H4 (cell line): ENCODE results near the gene TMOD1. TPM values are rescaled to one million over a fixed set of nuclear protein-coding genes. Genes with fewer than 3 reads are reported as not detected.
A peak's percentile ranks its signal among the peaks of the same experiment; 100 is the strongest.
"Not testable (repeated sequence)": the region's sequence is repeated elsewhere in the genome, so short reads cannot be mapped to it uniquely, and the experiment has no call there.

ENCODE experiments used
- DNase-seq: peaks from one replicate; pipeline ENCODE4 v3.0.0-alpha.2; 2015; ENCODE audit warnings: low spot score
- total RNA-seq: library from RNA; depleted of rRNA; stranded (reverse); fragments of >200 nt; shearing (Covaris generic); gene quantifications from 2 replicates; pipeline ENCODE4 v1.2.3, GENCODE V29; 2014; rRNA removed

Gene TMOD1
- 1.3 and 1.8 TPM in 2 replicates for total RNA-seq

DNA sequence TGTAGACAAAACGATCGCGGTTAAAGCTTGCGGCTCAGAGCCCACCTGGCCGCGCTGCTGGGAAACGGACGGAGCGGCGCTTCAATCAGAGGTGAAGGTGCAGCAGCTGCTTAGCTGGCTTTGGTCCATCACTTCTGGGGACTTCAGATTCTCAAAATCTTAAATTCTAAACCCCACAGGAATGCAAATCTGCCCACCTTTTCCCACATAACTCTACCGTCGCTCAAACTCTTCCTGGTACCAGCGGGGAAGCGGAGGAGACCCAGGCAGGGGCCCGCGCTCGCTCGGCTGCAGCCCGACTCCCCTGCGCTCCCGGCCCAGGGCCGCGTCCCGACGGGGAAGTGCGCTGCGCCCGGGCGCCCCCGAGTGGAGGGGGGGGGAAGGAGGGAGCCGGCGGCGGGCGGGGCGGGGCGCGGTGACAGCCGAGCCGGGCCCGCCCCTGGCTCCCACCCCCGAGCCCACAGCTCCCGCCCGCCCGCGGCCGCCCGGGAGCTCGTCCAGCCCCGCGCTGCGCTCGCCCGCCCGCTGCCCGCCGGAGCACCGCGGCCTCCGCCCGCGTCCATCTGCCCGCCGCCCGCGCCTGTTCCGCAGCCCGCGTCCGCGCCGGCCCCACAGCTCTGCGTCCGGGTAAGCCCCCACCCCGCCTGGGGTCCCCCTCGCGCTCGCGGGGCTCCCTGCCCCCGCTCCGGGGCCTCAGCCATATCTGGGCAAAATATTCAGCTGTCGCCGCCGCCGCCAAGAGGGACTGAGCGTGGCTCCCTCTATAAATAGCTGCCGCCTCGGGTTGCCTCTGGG lies at the start of gene TMOD1:
Gene TMOD1 (plus strand): TSS at position 490 of the 795 bp plus-strand sequence. CDS start 22,523 bp downstream, outside the sequence.
- DNase-seq, result peak; percentile 34

DNA sequence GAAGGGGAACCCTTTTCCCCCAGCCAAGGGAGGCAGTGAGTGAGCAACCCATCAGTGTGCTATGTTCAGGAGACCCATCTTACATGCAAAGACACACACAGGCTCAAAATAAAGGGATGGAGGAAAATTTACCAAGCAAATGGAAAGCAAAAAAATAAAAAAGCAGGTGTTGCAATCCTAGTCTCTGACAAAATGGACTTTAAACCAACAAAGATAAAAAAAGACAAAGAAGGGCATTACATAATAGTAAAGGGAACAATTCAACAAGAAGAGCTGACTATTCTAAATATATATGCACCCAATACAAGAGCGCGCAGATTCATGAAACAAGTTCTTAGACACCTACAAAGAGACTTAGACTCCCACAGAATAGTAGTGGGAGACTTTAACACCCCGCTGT lies 47.9 kb upstream of the TMOD1 start:
- DNase-seq, result not testable (repeated sequence)

DNA sequence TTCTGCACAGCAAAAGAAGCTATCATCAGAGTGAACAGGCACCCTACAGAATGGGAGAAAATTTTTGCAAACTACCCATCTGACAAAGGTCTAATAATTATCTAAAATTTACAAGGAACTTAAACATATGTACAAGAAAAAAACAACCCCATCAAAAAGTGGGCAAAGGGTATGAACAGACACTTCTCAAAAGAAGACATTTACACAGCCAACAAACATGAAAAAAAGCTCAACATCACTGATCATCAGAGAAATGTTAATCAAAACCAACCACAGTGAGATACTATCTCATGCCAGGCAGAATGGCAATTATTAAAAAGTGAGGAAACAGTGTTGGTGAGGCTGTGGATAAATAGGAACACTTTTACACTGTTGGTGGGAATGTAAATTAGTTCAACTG lies 44.6 kb upstream of the TMOD1 start:
- not testable (repeated sequence) for DNase-seq

DNA sequence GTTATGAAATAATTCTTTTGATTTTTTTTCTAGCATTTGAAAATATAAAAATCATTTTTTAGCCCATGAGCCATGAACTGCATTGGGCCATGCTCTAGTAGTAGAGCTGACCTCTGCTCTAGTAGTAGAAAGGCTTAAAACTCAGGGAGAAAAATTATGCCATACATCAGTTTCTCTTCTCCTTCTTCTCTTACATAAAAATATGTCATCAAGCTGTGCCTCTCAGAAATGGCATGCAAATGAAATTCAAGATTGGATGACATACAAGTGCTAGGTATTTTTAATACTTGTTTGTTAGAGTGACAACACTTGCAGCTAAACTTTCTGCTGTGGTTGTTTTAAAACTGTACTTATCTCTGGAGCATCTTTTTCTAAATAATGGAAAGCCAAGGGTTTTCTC lies 42.1 kb upstream of the TMOD1 start:
- no peak for DNase-seq

DNA sequence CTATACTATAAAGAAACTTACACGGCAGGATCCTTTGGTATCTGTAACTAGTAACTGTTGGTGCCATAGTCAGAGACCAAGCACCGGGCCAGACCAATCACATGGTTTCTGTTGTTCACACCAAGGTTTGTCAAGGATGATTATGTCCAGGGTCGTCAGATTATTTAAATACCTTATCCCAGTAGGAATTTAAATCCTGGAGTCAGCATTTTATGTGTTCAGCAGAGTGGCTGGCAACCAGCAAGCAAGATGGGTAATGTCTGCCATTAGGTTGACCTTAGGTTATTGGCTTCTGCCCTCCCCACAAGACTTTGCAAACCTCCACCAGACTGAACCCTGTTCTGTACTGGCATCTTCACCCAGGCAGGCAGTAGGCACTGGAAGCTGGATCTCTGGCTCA lies 39.3 kb upstream of the TMOD1 start:
- DNase-seq, result no peak

DNA sequence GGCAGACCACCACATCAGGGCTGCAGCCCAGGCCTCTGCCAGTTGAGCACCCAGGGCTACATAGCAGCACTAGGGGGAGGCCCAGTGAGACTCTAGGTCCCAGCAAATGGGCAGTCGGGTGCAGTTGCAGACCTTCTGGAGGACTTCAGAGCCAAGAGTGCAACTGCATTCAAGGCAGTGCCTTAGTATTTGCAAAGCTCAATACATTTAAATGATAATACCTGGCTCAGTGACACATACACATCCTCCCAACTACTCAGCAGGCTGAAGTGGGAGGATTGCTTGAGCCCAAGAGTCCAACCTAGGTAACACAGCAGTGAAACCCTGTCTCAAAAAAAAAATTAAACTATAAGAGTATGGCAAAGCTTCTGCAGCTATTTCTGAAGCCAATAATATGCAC lies 38.6 kb upstream of the TMOD1 start:
- DNase-seq, result no peak

DNA sequence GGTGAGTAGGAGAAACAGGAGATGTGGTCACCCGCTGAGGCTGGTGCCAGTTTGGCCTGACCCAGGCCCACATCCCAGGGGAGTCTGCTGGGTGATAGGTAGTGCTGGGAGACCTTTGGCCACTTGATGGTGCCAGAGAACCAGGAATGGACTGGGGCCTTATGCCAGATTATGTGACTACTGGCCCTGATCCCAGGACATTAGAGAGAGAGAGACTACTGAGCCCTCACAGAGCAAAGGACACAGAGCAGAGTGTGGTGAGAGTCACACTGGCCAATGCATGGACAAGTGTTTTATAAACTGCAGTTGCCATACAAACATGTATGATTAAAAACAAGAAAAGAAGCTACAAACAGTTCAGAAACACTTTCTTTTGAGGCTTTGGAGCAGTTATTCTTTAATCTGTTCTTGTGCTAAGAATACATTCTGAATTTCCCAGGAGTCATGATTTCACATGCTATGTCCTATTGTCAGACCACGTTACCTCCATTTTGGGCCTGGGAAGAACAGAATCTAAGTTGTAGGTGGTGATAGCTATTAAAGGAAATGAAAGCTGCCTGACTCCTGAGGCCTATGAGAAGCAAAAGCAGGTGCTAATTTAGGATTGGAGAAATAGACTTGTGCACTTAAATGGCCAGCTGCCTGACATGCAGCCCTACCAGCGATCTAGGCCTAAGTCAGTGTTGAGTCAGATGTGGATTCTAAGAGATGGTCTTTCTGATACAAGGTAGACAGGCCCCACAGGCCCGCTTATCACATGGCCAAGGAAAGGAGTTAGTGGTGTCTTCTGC lies 32.6 kb upstream of the TMOD1 start:
- DNase-seq, result peak; percentile 52

DNA sequence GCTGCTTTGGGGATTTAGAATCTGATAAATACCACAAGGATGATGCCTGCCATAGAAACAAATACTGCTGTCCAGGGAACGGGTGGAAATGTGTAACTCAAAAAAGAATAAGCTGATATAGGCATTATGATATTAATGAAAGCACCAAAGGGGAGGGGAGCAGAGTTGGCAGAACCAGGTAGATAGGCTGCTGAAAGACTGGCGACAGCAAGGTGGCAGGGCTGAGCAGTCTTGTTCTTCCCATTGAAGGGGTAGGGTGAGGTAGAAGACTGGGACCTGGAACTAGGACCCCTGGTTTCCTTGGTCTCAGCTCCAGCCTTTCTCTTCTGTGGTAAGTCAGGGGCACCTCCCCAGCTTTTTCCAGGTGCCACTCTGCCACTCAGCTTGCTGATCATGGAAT lies 31.4 kb upstream of the TMOD1 start:
- no peak for DNase-seq

DNA sequence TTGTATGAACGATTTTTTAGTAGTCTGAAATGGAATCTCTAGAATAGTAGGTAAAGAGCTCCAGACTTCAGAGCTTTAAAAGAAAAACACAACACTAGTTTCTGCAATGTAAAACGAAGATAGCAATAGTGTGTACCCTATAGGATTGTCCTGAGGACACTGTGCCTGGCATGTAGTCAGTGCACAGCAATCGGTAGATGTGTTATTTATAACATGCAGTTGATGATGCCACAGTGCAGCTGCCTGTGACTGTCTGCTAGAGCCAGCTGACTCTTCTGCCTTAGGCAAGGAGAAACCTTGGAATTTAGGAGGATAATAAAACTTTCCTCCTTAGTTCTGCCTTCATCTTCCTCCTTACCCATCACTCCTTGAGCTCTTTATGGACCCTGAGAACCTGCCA lies 27.7 kb upstream of the TMOD1 start:
- DNase-seq, result no peak

DNA sequence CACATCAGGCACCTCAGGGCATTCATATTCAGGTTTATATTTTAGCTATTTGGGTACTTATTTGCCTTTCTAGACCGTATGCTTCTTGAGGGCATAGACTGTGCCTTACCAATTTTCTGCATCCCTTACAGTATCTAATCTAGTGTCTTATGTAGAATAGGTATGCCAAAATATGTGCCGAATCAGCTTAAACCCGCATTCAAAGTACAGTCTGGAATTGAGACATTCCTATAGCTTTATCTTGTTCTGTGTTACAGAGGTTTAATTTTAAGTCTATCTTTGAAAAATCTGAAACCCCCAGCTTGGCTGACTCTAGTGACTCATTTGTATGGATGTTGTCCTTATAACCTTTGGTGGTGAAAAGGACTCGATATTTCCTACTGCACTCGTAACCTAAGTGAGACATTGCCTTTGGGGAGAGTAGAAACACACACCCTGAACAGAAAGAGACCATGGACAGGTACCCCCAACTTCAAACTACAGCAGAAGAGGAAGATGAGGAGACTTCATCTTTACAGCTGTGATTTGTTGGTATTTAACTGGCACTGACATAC lies 27.0 kb upstream of the TMOD1 start:
- no peak for DNase-seq

DNA sequence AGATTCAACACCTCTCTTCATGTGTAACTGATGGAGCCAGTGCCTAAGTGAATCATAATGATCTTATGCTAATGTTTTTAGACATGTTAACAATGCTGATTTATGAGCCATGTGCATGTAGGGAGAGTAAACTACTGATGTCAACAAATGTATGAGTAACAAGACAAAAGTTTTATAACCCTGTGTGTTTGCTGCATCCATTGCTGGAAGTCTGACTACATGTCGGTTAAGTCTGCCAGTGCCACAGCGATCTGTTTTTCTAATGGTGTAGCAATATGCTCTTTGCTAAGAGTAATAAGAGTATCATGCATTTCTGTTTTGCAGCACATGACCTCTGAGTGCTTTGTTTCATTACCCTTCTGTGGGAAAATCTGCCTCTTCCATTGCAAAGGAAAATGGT lies 26.4 kb upstream of the TMOD1 start:
- no peak for DNase-seq

DNA sequence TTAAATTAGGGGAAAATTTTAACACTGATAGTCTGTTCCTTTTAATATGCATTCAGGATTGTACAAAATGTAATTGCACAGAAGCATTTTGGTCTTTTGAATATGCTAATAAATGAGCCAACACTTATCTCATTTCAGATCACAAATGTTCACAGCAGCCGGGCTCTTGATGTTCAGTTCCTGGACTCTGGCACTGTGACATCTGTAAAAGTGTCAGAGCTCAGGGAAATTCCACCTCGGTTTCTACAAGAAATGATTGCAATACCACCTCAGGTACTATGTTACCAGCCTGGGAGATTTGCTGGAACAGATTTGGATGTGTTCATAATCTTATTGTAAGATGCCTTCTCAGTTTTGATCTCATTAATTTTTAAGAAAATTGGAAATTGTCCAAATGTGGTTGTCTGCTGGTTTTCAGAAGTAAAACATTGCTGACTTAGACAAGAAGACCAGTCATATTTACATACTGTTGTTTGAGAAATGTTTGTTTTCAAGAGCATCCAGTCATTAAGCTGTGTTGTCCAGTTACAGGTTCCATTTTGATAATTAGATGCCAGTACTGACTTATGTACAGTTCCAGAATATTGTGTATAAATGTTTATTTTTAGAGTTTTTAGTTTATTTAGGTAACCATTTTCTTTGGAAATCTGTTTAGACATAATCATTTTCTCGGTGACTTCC lies 23.0 kb upstream of the TMOD1 start:
- DNase-seq, result no peak

DNA sequence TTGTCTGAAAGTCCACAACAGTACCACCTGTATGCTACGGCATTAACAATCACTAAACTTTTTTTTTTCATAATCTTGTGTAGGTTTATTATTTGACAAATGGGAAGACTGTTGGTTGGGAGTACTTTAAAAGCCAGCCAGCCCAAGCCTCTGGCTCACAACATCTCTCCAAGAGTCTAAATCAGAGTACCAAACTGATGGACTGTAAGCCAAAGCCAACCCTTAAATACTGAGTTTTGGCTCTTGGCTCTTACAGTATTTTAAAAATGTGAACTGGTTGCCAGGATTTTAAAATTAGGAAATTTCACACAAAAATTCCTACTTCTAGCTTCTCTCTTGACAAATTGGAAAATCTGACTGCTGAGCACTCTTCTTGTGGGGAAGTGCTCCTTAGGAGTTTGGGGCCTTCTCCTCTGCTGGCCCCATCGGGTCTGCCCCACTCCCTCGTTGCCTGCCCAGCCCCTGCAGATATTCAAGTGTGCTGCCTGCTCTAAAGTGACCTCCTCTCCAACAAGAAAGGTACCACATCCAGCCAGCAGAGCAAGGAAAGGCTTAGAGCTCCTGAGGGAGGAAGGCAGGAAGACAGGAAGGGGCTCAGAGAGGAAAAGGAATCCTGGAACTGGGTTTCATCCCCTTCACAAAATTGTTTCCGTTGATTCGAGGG lies 21.8 kb upstream of the TMOD1 start:
- no peak for DNase-seq

DNA sequence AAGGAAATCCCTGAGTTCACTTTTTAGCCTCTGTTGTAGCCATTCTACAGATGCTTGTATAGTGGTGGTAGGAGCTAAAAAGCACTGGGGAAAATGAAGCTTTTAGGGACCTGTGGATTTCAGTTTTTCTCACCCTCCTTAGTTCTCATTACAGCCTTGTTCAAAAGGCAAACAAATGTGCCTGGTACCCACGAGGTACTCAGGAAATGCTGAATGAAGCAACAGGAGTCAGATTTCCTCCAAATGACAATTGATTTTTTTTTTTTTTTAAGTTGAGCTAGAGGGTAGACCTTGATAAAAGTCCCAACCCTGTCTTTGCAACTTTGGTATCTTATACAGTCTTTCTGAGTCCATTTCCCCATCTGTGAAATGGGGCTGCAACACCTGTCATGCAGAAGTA lies 21.3 kb upstream of the TMOD1 start:
- DNase-seq, result no peak

DNA sequence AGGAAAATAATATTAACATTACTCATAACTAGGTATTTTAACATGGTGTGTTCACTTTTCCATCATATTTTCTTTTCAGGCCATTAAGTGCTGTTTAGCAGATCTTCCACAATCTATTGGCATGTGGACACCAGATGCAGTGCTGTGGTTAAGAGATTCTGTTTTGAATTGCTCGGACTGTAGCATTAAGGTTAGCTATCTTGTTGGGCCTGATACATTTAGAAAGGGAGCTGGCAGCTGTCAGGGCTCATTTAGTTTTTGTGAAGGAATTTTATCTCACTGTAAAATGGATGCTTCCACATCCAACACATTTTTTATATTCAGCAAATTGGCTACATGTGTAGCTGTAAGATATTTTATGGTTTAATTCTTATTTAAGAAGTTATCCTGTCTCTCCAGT lies 20.7 kb upstream of the TMOD1 start:
- DNase-seq, result no peak

DNA sequence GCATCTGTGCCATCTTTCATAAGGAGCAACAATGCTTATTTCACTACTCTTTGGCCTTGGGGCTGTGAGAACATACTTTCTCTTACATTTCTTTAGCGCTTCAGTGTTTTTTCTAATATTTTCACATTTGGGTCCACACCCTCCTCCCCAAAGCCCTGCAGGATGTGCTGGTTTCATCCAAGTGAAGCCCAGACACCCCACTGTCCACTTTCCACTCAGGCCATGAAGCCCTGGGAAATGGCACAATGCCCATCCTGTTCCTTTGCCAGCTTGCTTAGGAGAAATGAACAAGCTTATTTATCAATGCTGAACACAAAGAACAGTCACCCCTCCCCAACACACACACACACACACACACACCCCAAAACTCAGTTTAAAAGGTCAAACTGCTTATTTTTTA lies 17.3 kb upstream of the TMOD1 start:
- DNase-seq, result no peak

DNA sequence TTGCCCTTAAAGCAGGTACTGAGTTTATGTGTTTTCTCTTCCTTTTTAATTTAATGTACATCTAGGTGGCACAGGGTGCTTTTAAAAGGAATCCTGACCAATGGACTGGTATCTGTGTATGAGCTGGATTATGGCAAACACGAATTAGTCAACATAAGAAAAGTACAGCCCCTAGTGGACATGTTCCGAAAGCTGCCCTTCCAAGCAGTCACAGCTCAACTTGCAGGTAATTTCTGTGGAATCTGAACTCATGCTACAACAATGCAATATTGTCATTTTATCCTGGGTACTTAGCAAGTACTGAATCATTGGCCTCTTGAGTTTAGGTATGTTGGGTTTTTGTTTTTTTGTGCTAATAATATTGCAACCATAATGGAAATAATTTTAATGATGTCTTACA lies 14.4 kb upstream of the TMOD1 start:
- no peak for DNase-seq

DNA sequence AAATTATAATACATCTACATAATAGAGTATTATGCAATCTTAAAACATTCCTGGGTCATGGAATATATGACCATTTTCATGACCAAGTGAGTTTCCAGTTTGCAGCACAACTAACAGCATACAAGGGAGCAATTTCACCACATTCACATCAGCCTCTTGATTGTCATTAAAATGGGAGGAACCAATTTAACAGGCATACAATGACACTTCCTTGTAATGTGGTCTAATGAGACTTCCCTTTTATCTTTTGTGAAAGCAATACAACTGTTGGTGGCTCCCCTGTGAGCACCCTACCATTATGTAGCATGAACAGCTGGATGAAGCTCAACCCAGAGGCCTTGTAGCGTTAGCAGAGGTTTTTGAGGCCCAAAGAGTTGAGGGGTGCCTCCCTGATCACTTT lies 13.6 kb upstream of the TMOD1 start:
- DNase-seq, result no peak

DNA sequence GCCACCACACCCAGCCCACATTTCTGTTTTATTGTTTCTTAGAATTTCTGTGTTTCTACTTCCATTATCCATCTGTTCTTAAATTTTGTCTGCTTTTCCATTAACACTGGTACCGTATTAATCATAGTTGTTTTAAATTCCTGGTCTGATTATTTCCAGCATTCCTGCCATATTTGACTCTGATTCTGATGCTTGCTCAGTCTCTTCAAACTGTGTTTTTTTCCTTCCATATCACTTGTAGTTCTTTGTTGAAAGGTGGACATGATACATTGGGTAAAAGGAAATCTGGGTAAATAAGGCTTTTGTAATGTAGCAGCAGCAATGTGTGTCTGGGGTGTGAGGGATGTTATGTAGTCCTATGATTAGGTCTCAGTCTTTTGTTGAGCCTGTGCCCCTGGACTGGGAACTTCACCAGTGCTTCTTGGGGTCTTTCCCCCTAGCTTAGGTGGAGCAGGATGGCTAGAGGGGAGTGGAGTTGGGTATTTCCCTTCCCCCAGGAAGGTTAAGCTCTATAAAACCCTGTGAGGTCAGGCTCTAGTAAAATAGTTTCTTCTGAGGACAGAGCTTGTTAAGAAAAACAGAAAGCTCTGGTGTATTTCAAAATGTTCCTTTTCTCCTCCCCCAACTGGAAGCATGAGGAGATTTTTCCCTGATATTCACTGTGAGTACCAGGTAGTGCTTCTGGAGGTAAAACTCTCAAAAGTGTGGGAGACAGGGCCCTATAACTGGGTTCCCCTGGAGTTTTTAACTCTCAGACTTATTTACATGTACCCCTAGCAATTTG lies 10.1 kb upstream of the TMOD1 start:
- DNase-seq, result no peak

DNA sequence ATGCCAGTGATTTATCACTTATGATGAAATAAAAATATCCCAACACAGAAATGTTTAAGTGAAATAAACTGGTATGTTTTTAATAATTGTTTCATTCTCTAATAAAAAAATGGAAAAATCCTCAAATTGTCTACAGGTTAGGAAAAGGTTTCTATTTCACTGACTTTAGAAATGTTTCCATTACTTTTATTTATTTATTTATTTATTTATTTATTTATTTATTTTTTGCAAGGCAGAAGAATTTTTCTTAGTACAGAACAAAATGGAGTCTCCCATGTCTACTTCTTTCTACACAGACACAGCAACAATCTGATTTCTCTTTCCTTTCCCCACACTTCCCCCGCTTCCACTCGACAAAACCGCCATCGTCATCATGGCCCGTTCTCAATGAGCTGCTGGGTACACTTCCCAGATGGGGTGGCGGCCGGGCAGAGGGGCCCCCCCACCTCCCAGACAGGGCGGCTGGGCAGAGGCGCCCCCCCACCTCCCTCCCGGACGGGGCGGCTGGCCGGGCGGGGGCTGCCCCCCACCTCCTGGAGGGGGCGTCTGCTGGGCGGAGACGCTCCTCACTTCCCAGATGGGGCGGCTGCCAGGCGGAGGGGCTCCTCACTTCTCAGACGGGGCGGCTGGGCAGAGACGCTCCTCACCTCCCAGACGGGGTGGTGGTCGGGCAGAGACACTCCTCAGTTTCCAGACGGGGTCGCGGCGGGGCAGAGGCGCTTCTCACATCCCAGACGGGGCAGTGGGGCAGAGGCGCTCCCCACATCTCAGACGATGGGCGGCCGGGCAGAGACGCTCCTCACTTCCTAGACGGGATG lies 3.7 kb upstream of the TMOD1 start:
- DNase-seq, result not testable (repeated sequence)
